Liver (tissue), 3 donors: ENCODE data around the gene TNS1.

Experiments used
- EGR1 ChIP-seq, 2 donors: IDR thresholded peaks; 2 replicates each; pipeline ENCODE4 v1.6.1; 2016 to 2018; ENCODE audit warnings: antibody characterized with exemption in 2 of 2, low read depth in 2 of 2
- TF ChIP-seq, protein P1 (sequence below): fragments of 150-350 bp; IDR thresholded peaks from 2 replicates; pipeline ENCODE4 v1.5.1; 2017; ENCODE audit warnings: improper control_type of control experiment, low read depth, low read length; ENCODE audit not compliant: missing input control
- donor health status: healthy.
- donor health status: healthy.

DNA sequence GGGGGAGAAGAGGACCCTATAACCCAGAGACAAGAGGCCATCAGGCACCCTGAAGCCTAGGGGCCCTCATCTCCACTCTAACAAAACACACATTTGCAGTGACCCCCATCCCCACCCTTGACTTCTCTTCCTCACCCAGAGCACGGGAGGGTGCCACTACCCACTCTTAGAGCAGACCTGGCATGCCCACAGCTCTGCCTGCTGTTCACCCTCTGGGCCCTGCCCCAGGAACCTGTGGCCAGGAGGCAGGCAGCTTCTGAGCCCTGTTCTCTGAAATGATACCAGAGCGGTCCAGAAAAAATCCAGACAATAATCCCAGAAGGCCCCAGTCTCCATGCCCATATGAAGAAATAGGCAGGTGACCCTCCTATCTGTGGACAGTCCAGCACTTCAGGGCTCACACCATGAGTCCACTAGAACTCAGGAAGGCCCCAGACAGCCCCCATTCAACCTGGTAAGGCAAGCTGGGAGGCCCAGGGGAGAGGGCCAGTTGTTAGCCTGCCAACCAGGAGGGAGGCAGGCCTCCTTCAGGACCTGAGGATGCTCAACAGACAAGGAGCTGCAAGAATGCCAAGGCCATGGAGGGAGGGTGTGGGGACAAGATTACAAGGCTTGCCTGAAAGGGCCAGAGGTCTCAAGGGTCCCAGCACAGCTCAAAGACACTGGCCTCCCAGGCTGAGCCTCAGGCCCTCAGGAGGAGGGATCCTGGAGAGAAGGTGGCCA is 75.0 kb downstream of the TNS1 start:
- TF ChIP-seq, protein P1, sequence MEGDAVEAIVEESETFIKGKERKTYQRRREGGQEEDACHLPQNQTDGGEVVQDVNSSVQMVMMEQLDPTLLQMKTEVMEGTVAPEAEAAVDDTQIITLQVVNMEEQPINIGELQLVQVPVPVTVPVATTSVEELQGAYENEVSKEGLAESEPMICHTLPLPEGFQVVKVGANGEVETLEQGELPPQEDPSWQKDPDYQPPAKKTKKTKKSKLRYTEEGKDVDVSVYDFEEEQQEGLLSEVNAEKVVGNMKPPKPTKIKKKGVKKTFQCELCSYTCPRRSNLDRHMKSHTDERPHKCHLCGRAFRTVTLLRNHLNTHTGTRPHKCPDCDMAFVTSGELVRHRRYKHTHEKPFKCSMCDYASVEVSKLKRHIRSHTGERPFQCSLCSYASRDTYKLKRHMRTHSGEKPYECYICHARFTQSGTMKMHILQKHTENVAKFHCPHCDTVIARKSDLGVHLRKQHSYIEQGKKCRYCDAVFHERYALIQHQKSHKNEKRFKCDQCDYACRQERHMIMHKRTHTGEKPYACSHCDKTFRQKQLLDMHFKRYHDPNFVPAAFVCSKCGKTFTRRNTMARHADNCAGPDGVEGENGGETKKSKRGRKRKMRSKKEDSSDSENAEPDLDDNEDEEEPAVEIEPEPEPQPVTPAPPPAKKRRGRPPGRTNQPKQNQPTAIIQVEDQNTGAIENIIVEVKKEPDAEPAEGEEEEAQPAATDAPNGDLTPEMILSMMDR = no peak
- no peak for TF ChIP-seq EGR1 (IDR thresholded peaks at IDR 0.05; ENCODE audit: low read depth in 2 of 2)
